Trophoblast cell (in vitro differentiated cells and primary cell): Measurements from ENCODE around the gene FOXP4.

Experiments
- DNase-seq, 2 donors: peaks; one replicate each; pipeline ENCODE4 v3.0.0-alpha.2; 2016
- H2AFZ ChIP-seq: 2 replicates; pipeline ENCODE4 v1.6.1; 2013; ENCODE audit warnings: low read length, moderate library complexity, mild to moderate bottlenecking; ENCODE audit not compliant: insufficient read depth, poor library complexity
- H2AK5ac ChIP-seq: 2 replicates; pipeline ENCODE4 v1.6.1; 2013; ENCODE audit warnings: mild to moderate bottlenecking, low read length
- H2BK120ac ChIP-seq: 2 replicates; pipeline ENCODE4 v1.6.1; 2013; ENCODE audit warnings: low read length, mild to moderate bottlenecking, moderate library complexity; ENCODE audit not compliant: insufficient read depth, poor library complexity
- H2BK12ac ChIP-seq: 2 replicates; pipeline ENCODE4 v1.6.1; 2013; ENCODE audit warnings: mild to moderate bottlenecking, low read length, moderate library complexity
- H2BK5ac ChIP-seq: 2 replicates; pipeline ENCODE4 v1.6.1; 2013; ENCODE audit warnings: low read length, low read depth, moderate library complexity, mild to moderate bottlenecking; ENCODE audit not compliant: poor library complexity
- H3K14ac ChIP-seq: 2 replicates; pipeline ENCODE4 v1.6.1; 2013; ENCODE audit warnings: mild to moderate bottlenecking, low read length
- H3K18ac ChIP-seq: 2 replicates; pipeline ENCODE4 v1.6.1; 2013; ENCODE audit warnings: mild to moderate bottlenecking, low read length
- H3K23ac ChIP-seq: 2 replicates; pipeline ENCODE4 v1.6.1; 2013; ENCODE audit warnings: low read length
- H3K27ac ChIP-seq: 2 replicates; pipeline ENCODE4 v1.5.1; 2013; ENCODE audit warnings: low read depth, mild to moderate bottlenecking, inconsistent platforms, low read length, moderate library complexity
- H3K27me3 ChIP-seq: 2 replicates; pipeline ENCODE4 v1.6.1; 2013; ENCODE audit warnings: inconsistent platforms, mild to moderate bottlenecking, low read length, moderate library complexity; ENCODE audit not compliant: insufficient read depth
- H3K36me3 ChIP-seq, 2 experiments: 1 replicate in 1 of 2; 2 replicates in 1 of 2; pipeline ENCODE4 v1.6.1; 2013; ENCODE audit warnings: low read length in 2 of 2, mild to moderate bottlenecking in 2 of 2, moderate library complexity in 1 of 2; ENCODE audit not compliant: insufficient read depth in 2 of 2, control insufficient read depth in 1 of 2
- H3K4ac ChIP-seq: 2 replicates; pipeline ENCODE4 v1.6.1; 2013; ENCODE audit warnings: low read depth, mild to moderate bottlenecking, low read length, moderate library complexity
- H3K4me1 ChIP-seq, 2 experiments: 1 replicate in 1 of 2; 2 replicates in 1 of 2; pipeline ENCODE4 v1.6.1; 2013; ENCODE audit warnings: low read length in 2 of 2, mild to moderate bottlenecking in 2 of 2, moderate library complexity in 1 of 2; ENCODE audit not compliant: insufficient read depth in 2 of 2, control insufficient read depth in 1 of 2
- H3K4me2 ChIP-seq: 2 replicates; pipeline ENCODE4 v1.6.1; 2013; ENCODE audit warnings: inconsistent platforms, mild to moderate bottlenecking, low read length, moderate library complexity
- H3K4me3 ChIP-seq: 2 replicates; pipeline ENCODE4 v1.5.1; 2013; ENCODE audit warnings: mild to moderate bottlenecking, low read depth, low read length, inconsistent platforms
- H3K79me1 ChIP-seq: one replicate; pipeline ENCODE4 v1.6.1; 2013; ENCODE audit warnings: low read length
- H3K79me2 ChIP-seq: 2 replicates; pipeline ENCODE4 v1.6.1; 2013; ENCODE audit warnings: low read length, mild to moderate bottlenecking; ENCODE audit not compliant: control insufficient read depth, insufficient read depth, poor library complexity
- H3K9ac ChIP-seq: 2 replicates; pipeline ENCODE4 v1.6.1; 2013; ENCODE audit warnings: mild to moderate bottlenecking, low read length
- H3K9me3 ChIP-seq: 2 replicates; pipeline ENCODE4 v1.6.1; 2013; ENCODE audit warnings: low read depth, mild to moderate bottlenecking, control low read depth, inconsistent platforms, low read length; ENCODE audit not compliant: insufficient read depth
- H4K12ac ChIP-seq: 2 replicates; pipeline ENCODE4 v1.6.1; 2013; ENCODE audit warnings: low read depth, mild to moderate bottlenecking, low read length, moderate library complexity
- H4K8ac ChIP-seq: 2 replicates; pipeline ENCODE4 v1.6.1; 2013; ENCODE audit warnings: low read depth, mild to moderate bottlenecking, low read length, moderate library complexity
- H4K91ac ChIP-seq: one replicate; pipeline ENCODE4 v1.6.1; 2013; ENCODE audit warnings: low read depth, mild to moderate bottlenecking, low read length, moderate library complexity
- WGBS: extraction: QIAGEN DNeasy Blood & Tissue Kit; methylation state at CpG from one replicate; pipeline ENCODE4 v1.1.7; 2013; ENCODE audit warnings: missing lambda C conversion rate; ENCODE audit not compliant: insufficient read length, insufficient coverage; ENCODE audit errors: extremely low coverage; 5-methylcytosine and 5-hydroxymethylcytosine counted together

FOXP4 gene

GRCh38 chr6:41549673-41550072 is 3.5 kb downstream of the FOXP4 start:
- WGBS: no CpG with 5 or more reads among the region's 2 CpGs
- H3K4me2 ChIP-seq: no peak overlapping the region
- no peak overlapping the region for H4K91ac ChIP-seq
- H2BK5ac ChIP-seq: no peak overlapping the region
- H3K4ac ChIP-seq: no peak overlapping the region
- H2BK120ac ChIP-seq: no peak overlapping the region
- no peaks in the 10 kb centered on the region for H3K9me3 ChIP-seq
- no peak overlapping the region for H2AK5ac ChIP-seq
- DNase-seq: no peak
- peaks cover 0 to 13% of the 10 kb centered on the region in 2 experiments for H3K36me3 ChIP-seq
- no peak overlapping the region for H3K9ac ChIP-seq
- H3K79me2 ChIP-seq: peaks cover 2% of the 10 kb centered on the region
- no peak overlapping the region for H3K4me3 ChIP-seq
- no peak overlapping the region for H3K27ac ChIP-seq
- H2BK12ac ChIP-seq: no peak overlapping the region
- H3K14ac ChIP-seq: no peak overlapping the region
- no peak overlapping the region for H3K18ac ChIP-seq
- no peak overlapping the region for H2AFZ ChIP-seq
- peaks cover 18 to 22% of the 10 kb centered on the region in 2 experiments for H3K4me1 ChIP-seq
- peaks cover 18% of the 10 kb centered on the region for H3K27me3 ChIP-seq
- no peak overlapping the region for H4K8ac ChIP-seq
- H4K12ac ChIP-seq: no peak overlapping the region
- no peak overlapping the region for H3K23ac ChIP-seq
- H3K79me1 ChIP-seq: peaks cover 4% of the 10 kb centered on the region

DNA sequence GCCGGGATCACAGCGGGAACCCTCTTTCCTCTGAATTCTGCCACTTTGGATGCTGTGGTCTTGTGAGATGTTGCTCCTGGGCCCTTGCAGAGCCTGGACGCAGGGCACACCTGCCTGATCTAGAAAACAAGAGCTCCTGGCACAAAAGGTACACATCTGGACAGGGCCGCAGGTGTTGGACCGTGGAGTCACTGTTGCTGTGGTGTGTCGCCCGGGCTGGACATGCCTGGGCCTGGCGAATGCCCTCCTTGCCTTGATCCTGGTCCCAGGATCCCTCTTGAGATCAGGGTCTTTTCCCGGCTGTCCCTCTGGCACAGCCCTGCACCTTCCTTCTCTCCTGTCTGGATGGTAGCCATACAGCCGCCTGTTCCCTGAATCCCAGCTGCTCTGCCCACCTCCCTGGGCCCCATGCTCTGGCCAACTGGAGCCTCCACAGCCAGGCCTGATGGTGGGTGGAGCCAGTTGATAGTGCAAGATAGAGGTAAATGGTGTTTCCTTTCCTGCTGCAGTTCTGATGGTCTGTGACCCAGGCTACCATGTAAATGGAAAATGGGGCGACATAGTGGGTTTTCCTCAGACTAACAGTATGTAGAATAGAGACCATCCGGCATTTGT is 5.0 kb downstream of the FOXP4 start:
- Histone ChIP-seq H3K4ac (no peak overlapping the region), H3K9ac (no peak overlapping the region)

DNA sequence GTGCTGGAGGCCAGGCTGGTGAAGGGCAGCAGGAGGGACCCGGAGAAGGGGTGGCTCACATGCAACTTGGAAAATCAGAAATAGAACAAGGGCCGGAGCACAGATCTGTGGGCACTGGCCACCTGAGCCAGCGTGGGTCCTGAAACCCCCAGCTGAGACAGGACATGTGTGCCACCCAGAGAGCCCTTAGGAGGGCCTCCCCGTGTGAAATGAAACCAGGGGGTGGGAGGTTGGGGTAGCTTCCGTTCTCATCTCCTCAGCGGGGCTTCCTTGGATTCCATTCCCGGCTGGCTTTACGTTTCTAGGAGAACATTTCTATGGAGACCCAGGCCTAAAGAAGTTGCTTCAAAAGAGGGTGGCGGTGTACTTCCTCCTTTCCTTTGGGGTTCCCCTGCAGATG is 5.7 kb downstream of the FOXP4 start:
- Histone ChIP-seq H3K27me3 (peaks cover 16% of the 10 kb centered on the region), H2AK5ac (no peak overlapping the region), H3K14ac (no peak overlapping the region), H2BK120ac (no peak overlapping the region), H3K79me2 (peaks cover under 1% of the 10 kb centered on the region), H3K4me2 (no peak overlapping the region), H2AFZ (no peak overlapping the region), H3K4me1 (peaks cover 10 to 14% of the 10 kb centered on the region in 2 experiments), H3K23ac (no peak overlapping the region), H3K36me3 (peaks cover 0 to 13% of the 10 kb centered on the region in 2 experiments), H3K18ac (no peak overlapping the region), H3K4ac (no peak overlapping the region), H4K12ac (no peak overlapping the region), H4K91ac (no peak overlapping the region), H2BK5ac (no peak overlapping the region), H2BK12ac (no peak overlapping the region), H3K79me1 (peaks cover 3% of the 10 kb centered on the region), H3K9ac (no peak overlapping the region), H3K27ac (no peak overlapping the region), H3K9me3 (no peaks in the 10 kb centered on the region), H4K8ac (no peak overlapping the region), H3K4me3 (no peak overlapping the region)
- no CpG with 5 or more reads among the region's 9 CpGs for WGBS
- no peak for DNase-seq

More for the DNA sequence above, 5.0 kb downstream of the FOXP4 start:
- DNase-seq: no peak
- H2AK5ac ChIP-seq: no peak overlapping the region
- peaks cover 2% of the 10 kb centered on the region for H3K79me2 ChIP-seq
- WGBS: no CpG with 5 or more reads among the region's 12 CpGs
- H3K36me3 ChIP-seq: peaks cover 0 to 13% of the 10 kb centered on the region in 2 experiments
- no peak overlapping the region for H2BK120ac ChIP-seq
- no peak overlapping the region for H3K4me3 ChIP-seq
- H3K23ac ChIP-seq: no peak overlapping the region
- H4K91ac ChIP-seq: no peak overlapping the region
- H2BK5ac ChIP-seq: no peak overlapping the region
- peaks cover 4% of the 10 kb centered on the region for H3K79me1 ChIP-seq
- H2BK12ac ChIP-seq: no peak overlapping the region
- H3K27ac ChIP-seq: no peak overlapping the region
- H3K9me3 ChIP-seq: no peaks in the 10 kb centered on the region
- peaks cover 10 to 14% of the 10 kb centered on the region in 2 experiments for H3K4me1 ChIP-seq
- H3K4me2 ChIP-seq: no peak overlapping the region
- H3K27me3 ChIP-seq: peaks cover 16% of the 10 kb centered on the region
- H3K14ac ChIP-seq: no peak overlapping the region
- H2AFZ ChIP-seq: no peak overlapping the region
- no peak overlapping the region for H4K8ac ChIP-seq
- H3K18ac ChIP-seq: peak overlapping the region; percentile 30
- no peak overlapping the region for H4K12ac ChIP-seq

GRCh38 chr6:41552723-41553122 is 6.5 kb downstream of the FOXP4 start:
- Histone ChIP-seq H3K79me1 (no peaks in the 10 kb centered on the region), H3K23ac (no peak overlapping the region), H4K8ac (no peak overlapping the region), H3K4me3 (no peak overlapping the region), H3K9me3 (no peaks in the 10 kb centered on the region), H3K36me3 (peaks cover 0 to 13% of the 10 kb centered on the region in 2 experiments), H4K12ac (no peak overlapping the region), H2BK120ac (no peak overlapping the region), H3K4me1 (peaks cover 8% of the 10 kb centered on the region in 2 experiments), H2AFZ (no peak overlapping the region), H2BK5ac (no peak overlapping the region), H4K91ac (no peak overlapping the region), H2BK12ac (no peak overlapping the region), H3K14ac (no peak overlapping the region), H3K9ac (no peak overlapping the region), H3K79me2 (no peaks in the 10 kb centered on the region), H3K4me2 (no peak overlapping the region), H2AK5ac (no peak overlapping the region), H3K27ac (no peak overlapping the region), H3K18ac (no peak overlapping the region), H3K27me3 (peaks cover 9% of the 10 kb centered on the region), H3K4ac (no peak overlapping the region)
- no CpG with 5 or more reads among the region's 10 CpGs for WGBS
- DNase-seq: no peak
